ENCODE measurements around the gene PRPF19.

DNA sequence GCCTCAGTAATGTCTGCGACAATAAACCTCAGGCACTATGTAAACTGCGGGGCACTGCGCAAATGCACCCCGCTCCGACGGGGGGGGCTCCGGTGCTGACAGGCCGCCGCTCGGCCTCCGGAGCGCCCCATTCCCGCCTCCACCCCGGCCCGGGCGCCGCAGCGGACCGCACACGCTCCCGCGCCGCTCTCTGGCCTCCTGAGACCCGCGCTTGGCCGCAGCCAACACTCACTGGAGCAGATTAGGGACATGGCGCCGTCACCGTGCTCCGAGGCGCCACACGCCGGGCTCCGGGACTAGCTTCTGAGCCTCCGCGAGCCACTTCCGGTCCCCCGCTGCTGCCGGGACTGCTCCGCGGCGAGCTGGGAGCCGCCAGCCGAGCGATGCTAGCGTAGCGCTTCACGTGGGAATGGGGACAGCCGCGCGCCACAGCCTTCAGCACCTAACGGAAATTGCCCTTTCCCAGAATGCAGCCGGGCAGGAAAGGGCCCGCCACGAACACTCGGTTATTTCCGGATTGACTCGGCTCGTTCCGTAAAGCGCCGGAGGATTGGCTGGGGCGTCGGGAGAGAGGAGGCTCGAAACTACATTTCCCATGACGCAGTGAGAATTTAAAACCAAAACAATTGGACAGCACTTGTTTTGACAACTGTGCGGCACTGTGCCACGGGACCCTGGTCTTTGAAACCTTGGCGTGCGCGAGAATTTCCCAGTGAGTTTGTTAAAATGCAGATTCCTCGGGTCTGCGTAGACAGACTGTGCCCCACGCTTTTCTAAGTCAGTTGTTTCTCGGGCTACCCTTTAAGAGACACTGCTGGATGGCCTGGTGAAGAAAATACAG lies at the start of gene PRPF19:
- TF ChIP-seq, protein P1, sequence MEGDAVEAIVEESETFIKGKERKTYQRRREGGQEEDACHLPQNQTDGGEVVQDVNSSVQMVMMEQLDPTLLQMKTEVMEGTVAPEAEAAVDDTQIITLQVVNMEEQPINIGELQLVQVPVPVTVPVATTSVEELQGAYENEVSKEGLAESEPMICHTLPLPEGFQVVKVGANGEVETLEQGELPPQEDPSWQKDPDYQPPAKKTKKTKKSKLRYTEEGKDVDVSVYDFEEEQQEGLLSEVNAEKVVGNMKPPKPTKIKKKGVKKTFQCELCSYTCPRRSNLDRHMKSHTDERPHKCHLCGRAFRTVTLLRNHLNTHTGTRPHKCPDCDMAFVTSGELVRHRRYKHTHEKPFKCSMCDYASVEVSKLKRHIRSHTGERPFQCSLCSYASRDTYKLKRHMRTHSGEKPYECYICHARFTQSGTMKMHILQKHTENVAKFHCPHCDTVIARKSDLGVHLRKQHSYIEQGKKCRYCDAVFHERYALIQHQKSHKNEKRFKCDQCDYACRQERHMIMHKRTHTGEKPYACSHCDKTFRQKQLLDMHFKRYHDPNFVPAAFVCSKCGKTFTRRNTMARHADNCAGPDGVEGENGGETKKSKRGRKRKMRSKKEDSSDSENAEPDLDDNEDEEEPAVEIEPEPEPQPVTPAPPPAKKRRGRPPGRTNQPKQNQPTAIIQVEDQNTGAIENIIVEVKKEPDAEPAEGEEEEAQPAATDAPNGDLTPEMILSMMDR (conservative IDR thresholded peaks at IDR 0.05) = no peak
- no peak for TF ChIP-seq EZH2 (IDR thresholded peaks at IDR 0.05; ENCODE audit: low read depth)

All from PC-9 (cell line).